Measurements from ENCODE around the gene NOP56. TPM values are rescaled to one million over a fixed set of nuclear protein-coding genes. Genes with fewer than 3 reads are reported as not detected.

The NOP56 gene
- total RNA-seq, 6 experiments from 2014 or later: 151 to 222 (median 165) TPM

GRCh38 chr20:2640899-2641298, 11.5 kb upstream of the NOP56 start:
- H3K4me3 Mint-ChIP-seq: no peak overlapping the region
- no peak overlapping the region for H3K27ac Mint-ChIP-seq
- H3K27me3 Mint-ChIP-seq (ENCODE audit: insufficient read depth): peaks cover 14% of the 10 kb centered on the region
- peaks cover 4% of the 10 kb centered on the region; the same call in 1 of the 2 replicates for H3K36me3 Mint-ChIP-seq (ENCODE audit: low read depth)
- H3K9me3 Mint-ChIP-seq: no peaks in the 10 kb centered on the region
- no peak for TF ChIP-seq CTCF (IDR thresholded peaks at IDR 0.05)
- DNase-seq: no peak
- H3K4me1 Mint-ChIP-seq (ENCODE audit: low read depth): peaks cover 5% of the 10 kb centered on the region; the same call in 1 of the 2 replicates

GRCh38 chr20:2643708-2644107, 8.7 kb upstream of the NOP56 start:
- Mint-ChIP-seq H3K4me1 (ENCODE audit: low read depth) (peaks cover 5% of the 10 kb centered on the region; the same call in 1 of the 2 replicates), H3K27ac (no peak overlapping the region), H3K27me3 (ENCODE audit: insufficient read depth) (peaks cover 5% of the 10 kb centered on the region), H3K4me3 (no peak overlapping the region), H3K36me3 (ENCODE audit: low read depth) (peaks cover 4% of the 10 kb centered on the region; the same call in 1 of the 2 replicates), H3K9me3 (no peaks in the 10 kb centered on the region)
- DNase-seq: no peak
- no peak for TF ChIP-seq CTCF (IDR thresholded peaks at IDR 0.05)

- peak overlapping the region; percentile 78 for H3K27ac Mint-ChIP-seq
- no peak for DNase-seq
Observed at GRCh38 chr20:2652724-2653555, 508 bp downstream of the NOP56 start.

GRCh38 chr20:2653556-2654383, 1.3 kb downstream of the NOP56 start:
- Mint-ChIP-seq H3K27ac (peak overlapping the region; percentile 78), H3K36me3 (ENCODE audit: low read depth) (peaks cover 40% of the 10 kb centered on the region), H3K4me1 (ENCODE audit: low read depth) (peaks cover 34% of the 10 kb centered on the region), H3K27me3 (ENCODE audit: insufficient read depth) (peaks cover 4% of the 10 kb centered on the region; the same call in 1 of the 2 replicates), H3K4me3 (peak overlapping the region; percentile 96), H3K9me3 (no peaks in the 10 kb centered on the region)
- TF ChIP-seq CTCF (IDR thresholded peaks at IDR 0.05): no peak
- no peak for DNase-seq

More at GRCh38 chr20:2652724-2653555, 508 bp downstream of the NOP56 start:
- H3K4me1 Mint-ChIP-seq (ENCODE audit: low read depth): peaks cover 34% of the 10 kb centered on the region
- TF ChIP-seq CTCF (IDR thresholded peaks at IDR 0.05): no peak
- peaks cover 40% of the 10 kb centered on the region for H3K36me3 Mint-ChIP-seq (ENCODE audit: low read depth)
- peak overlapping the region; percentile 96 for H3K4me3 Mint-ChIP-seq
- H3K9me3 Mint-ChIP-seq: no peaks in the 10 kb centered on the region
- peaks cover 4% of the 10 kb centered on the region; the same call in 1 of the 2 replicates for H3K27me3 Mint-ChIP-seq (ENCODE audit: insufficient read depth)

GRCh38 chr20:2654384-2654822, 2.0 kb downstream of the NOP56 start:
- Mint-ChIP-seq H3K4me1 (ENCODE audit: low read depth) (peaks cover 34% of the 10 kb centered on the region), H3K9me3 (no peaks in the 10 kb centered on the region), H3K4me3 (peak overlapping the region; percentile 96), H3K27me3 (ENCODE audit: insufficient read depth) (peaks cover 4% of the 10 kb centered on the region; the same call in 1 of the 2 replicates), H3K36me3 (ENCODE audit: low read depth) (peaks cover 40% of the 10 kb centered on the region), H3K27ac (peak overlapping the region; percentile 78)
- no peak for DNase-seq
- no peak for TF ChIP-seq CTCF (IDR thresholded peaks at IDR 0.05)

Measured in HFFc6 (cell line).